Astrocyte (in vitro differentiated cells and primary cell): ENCODE measurements around the gene TMEM259.

Experiments used
- CTCF ChIP-seq: IDR thresholded peaks from 2 replicates; pipeline ENCODE4 v1.5.1; 2011; ENCODE audit warnings: low read depth, mild to moderate bottlenecking, inconsistent platforms, low read length, moderate library complexity; ENCODE audit not compliant: insufficient read depth
- EZH2 ChIP-seq: IDR thresholded peaks from 2 replicates; pipeline ENCODE4 v1.6.1; 2012; ENCODE audit warnings: mild to moderate bottlenecking, low read length, inconsistent platforms; ENCODE audit not compliant: insufficient read depth

GRCh38 chr19:1013218-1013617 lies 7.7 kb downstream of the TMEM259 start:
- TF ChIP-seq CTCF (no peak), EZH2 (no peak)
